ENCODE data around the gene AKT1S1. TPM values are rescaled to one million over a fixed set of nuclear protein-coding genes. Genes with fewer than 3 reads are reported as not detected.
A peak's percentile ranks its signal among the peaks of the same experiment; 100 is the strongest.

The AKT1S1 gene
- total and polyA plus RNA-seq, 2 of the 13 experiments (the other 11 are each of a cell fraction or from before 2014, with no cell fraction given), result 13.5 to 27.8 TPM

- TF ChIP-seq ZSCAN20 (CRISPR knock-in tag; IDR thresholded peaks at IDR 0.05; ENCODE audit: borderline replicate concordance), result no peak
- TF ChIP-seq THAP8 (CRISPR knock-in tag; IDR thresholded peaks at IDR 0.05; ENCODE audit: borderline replicate concordance), result no peak; the same call in 1 of the 2 replicates
- TF ChIP-seq EP300 (IDR thresholded peaks at IDR 0.05; ENCODE audit: low read depth in 2 of 2, low read length in 2 of 2), result no peak; a peak in 1 of 4 replicates
- TF ChIP-seq EP300 (CRISPR knock-in tag; IDR thresholded peaks at IDR 0.05; ENCODE audit: borderline replicate concordance), result no peak
- no peak for TF ChIP-seq ZNF12 (CRISPR knock-in tag; IDR thresholded peaks at IDR 0.05)
- no peak for TF ChIP-seq RCOR2 (CRISPR knock-in tag; IDR thresholded peaks at IDR 0.05)
- TF ChIP-seq ZNF644 (CRISPR knock-in tag; IDR thresholded peaks at IDR 0.05; ENCODE audit: low read depth), result 0 out of 2 replicates have a peak, but pooled peaks have one; percentile 4
- 0 out of 2 replicates have a peak, but pooled peaks have one; percentile 82 for TF ChIP-seq SNAPC5 (CRISPR knock-in tag; IDR thresholded peaks at IDR 0.05; ENCODE audit: borderline replicate concordance)
- no peak for TF ChIP-seq ZNF292 (CRISPR knock-in tag; IDR thresholded peaks at IDR 0.05; ENCODE audit: borderline replicate concordance, low read depth)
- TF ChIP-seq NR2F6 (IDR thresholded peaks at IDR 0.05), result no peak; the same call in 1 of the 2 replicates
- peak; percentile 7; the same call in 1 of the 2 replicates for TF ChIP-seq NR2F6 (CRISPR knock-in tag; IDR thresholded peaks at IDR 0.05)
- TF ChIP-seq SALL1 (CRISPR knock-in tag; IDR thresholded peaks at IDR 0.05), result 0 out of 2 replicates have a peak, but pooled peaks have one; percentile 28
- no peak for TF ChIP-seq SP140L (CRISPR knock-in tag; IDR thresholded peaks at IDR 0.05; ENCODE audit: borderline replicate concordance)
- TF ChIP-seq ZNF264 (CRISPR knock-in tag; IDR thresholded peaks at IDR 0.05), result no peak; the same call in 1 of the 2 replicates
- 0 out of 2 replicates have a peak, but pooled peaks have one; percentile 8 for TF ChIP-seq CREBL2 (CRISPR knock-in tag; IDR thresholded peaks at IDR 0.05; ENCODE audit: borderline replicate concordance)
- no peak; the same call in 1 of the 2 replicates for TF ChIP-seq ZNF605 (CRISPR knock-in tag; IDR thresholded peaks at IDR 0.05)
- TF ChIP-seq ZNF562 (CRISPR knock-in tag; IDR thresholded peaks at IDR 0.05; ENCODE audit: borderline replicate concordance), result no peak
- no peak for TF ChIP-seq PHB2 (IDR thresholded peaks at IDR 0.05; ENCODE audit: partially characterized antibody)
- peak; percentile 93 for TF ChIP-seq CREB1 (IDR thresholded peaks at IDR 0.05)
- peak; percentile 96 for TF ChIP-seq CREB1 (CRISPR knock-in tag; IDR thresholded peaks at IDR 0.05)
- no peak for TF ChIP-seq IRF9 (CRISPR knock-in tag; IDR thresholded peaks at IDR 0.05; ENCODE audit: borderline replicate concordance)
- no peak for TF ChIP-seq ZNF446 (CRISPR knock-in tag; IDR thresholded peaks at IDR 0.05)
- peak; percentile 52; the same call in 1 of the 2 replicates for TF ChIP-seq ZKSCAN8 (CRISPR knock-in tag; IDR thresholded peaks at IDR 0.05; ENCODE audit: borderline replicate concordance)
- 0 out of 2 replicates have a peak, but pooled peaks have one; percentile 49 for TF ChIP-seq STAT6 (CRISPR knock-in tag; IDR thresholded peaks at IDR 0.05; ENCODE audit: borderline replicate concordance)
- TF ChIP-seq MYC (CRISPR knock-in tag; IDR thresholded peaks at IDR 0.05; ENCODE audit: borderline replicate concordance), result peak; percentile 86
- no peak for TF ChIP-seq RFX1 (IDR thresholded peaks at IDR 0.05)
- no peak; the same call in 1 of the 2 replicates for TF ChIP-seq ZBTB21 (CRISPR knock-in tag; IDR thresholded peaks at IDR 0.05)
Measured at GRCh38 chr19:49877020-49877878, at the start of gene AKT1S1, which contains the start of gene TBC1D17 (continued).
